ENCODE results near the gene MIA3.
"Not testable (repeated sequence)": the region's sequence is repeated elsewhere in the genome, so short reads cannot be mapped to it uniquely, and the experiment has no call there.

Gene MIA3

GRCh38 chr1:222618001-222618879, at the start of gene MIA3:
Gene MIA3, plus strand, starts transcription at chr1:222618097. Its CDS starts 14 bp downstream, at chr1:222618111.
- peak; percentile 28 for DNase-seq (ENCODE audit: low read depth)

- no peak for DNase-seq (ENCODE audit: low read depth)
Observed at GRCh38 chr1:222570837-222571236, 47.1 kb upstream of the MIA3 start.

GRCh38 chr1:222579316-222579715, 38.6 kb upstream of the MIA3 start:
- DNase-seq (ENCODE audit: low read depth), result no peak

GRCh38 chr1:222582099-222582774, 35.7 kb upstream of the MIA3 start:
- DNase-seq (ENCODE audit: low read depth), result no peak

- DNase-seq (ENCODE audit: low read depth), result no peak
Observed at GRCh38 chr1:222583079-222583478, 34.8 kb upstream of the MIA3 start.

GRCh38 chr1:222586842-222587241, 31.1 kb upstream of the MIA3 start:
- no peak for DNase-seq (ENCODE audit: low read depth)

- DNase-seq (ENCODE audit: low read depth), result no peak
Observed at GRCh38 chr1:222588135-222588534, 29.8 kb upstream of the MIA3 start.

- DNase-seq (ENCODE audit: low read depth), result peak; percentile 83
Observed at GRCh38 chr1:222589462-222590302, 28.2 kb upstream of the MIA3 start, which contains the start of gene TAF1A. Gene TAF1A, minus strand, starts transcription at chr1:222589933.

- DNase-seq (ENCODE audit: low read depth), result no peak
Observed at GRCh38 chr1:222592171-222592570, 25.7 kb upstream of the MIA3 start.

GRCh38 chr1:222594789-222595188, 23.1 kb upstream of the MIA3 start:
- DNase-seq (ENCODE audit: low read depth), result no peak

- DNase-seq (ENCODE audit: low read depth), result no peak
Observed at GRCh38 chr1:222596696-222597095, 21.2 kb upstream of the MIA3 start.

GRCh38 chr1:222600281-222600680, 17.6 kb upstream of the MIA3 start:
- DNase-seq (ENCODE audit: low read depth), result no peak

- DNase-seq (ENCODE audit: low read depth), result no peak
Observed at GRCh38 chr1:222601257-222601656, 16.6 kb upstream of the MIA3 start.

GRCh38 chr1:222606757-222607156, 11.1 kb upstream of the MIA3 start:
- no peak for DNase-seq (ENCODE audit: low read depth)

GRCh38 chr1:222609111-222609510, 8.8 kb upstream of the MIA3 start:
- not testable (repeated sequence) for DNase-seq (ENCODE audit: low read depth)

GRCh38 chr1:222610728-222611127, 7.2 kb upstream of the MIA3 start:
- no peak for DNase-seq (ENCODE audit: low read depth)

GRCh38 chr1:222613627-222614026, 4.3 kb upstream of the MIA3 start:
- no peak for DNase-seq (ENCODE audit: low read depth)

- no peak for DNase-seq (ENCODE audit: low read depth)
Observed at GRCh38 chr1:222616525-222616924, 1.4 kb upstream of the MIA3 start.

GRCh38 chr1:222617367-222617951, 438 bp upstream of the MIA3 start:
- DNase-seq (ENCODE audit: low read depth), result peak; percentile 88

- peak; percentile 10 for DNase-seq (ENCODE audit: low read depth)
Observed at GRCh38 chr1:222618880-222619596, 1.1 kb downstream of the MIA3 start.

- DNase-seq (ENCODE audit: low read depth), result no peak
Observed at GRCh38 chr1:222620566-222620965, 2.7 kb downstream of the MIA3 start.

Data from activated T-cell treated with anti-CD3 and anti-CD28 coated beads for 24 hours (primary cell).